HepG2 (cell line): ENCODE results near the gene ADAMTS12. TPM values are rescaled to one million over a fixed set of nuclear protein-coding genes. Genes with fewer than 3 reads are reported as not detected.
A peak's percentile ranks its signal among the peaks of the same experiment; 100 is the strongest.

Source experiments
- ATAC-seq: fragments of 200-7000 bp; cut with Tn5 transposase; 3 replicates; pipeline ENCODE4 v1.9.1; 2020; ENCODE audit warnings: mild to moderate bottlenecking, moderate library complexity
- BruUV-seq: library from RNA; stranded (reverse); fragments of 400-500 nt; replicated peaks from 2 replicates; lab custom pipeline; 2021; lab: Mats Ljungman, UMichigan
- CTCF ChIA-PET: fragments of 300-600 bp; formaldehyde crosslinking; extraction: SDS; loops from one replicate; lab custom pipeline; 2021; ENCODE audit warnings: low total read pairs, inconsistent platforms, low intra/inter-chr PET ratio; lab: Yijun Ruan, JAX
- POLR2A ChIA-PET: fragments of 350-600 bp; sonication (Branson Sonifier 250); formaldehyde crosslinking; loops from one replicate; lab custom pipeline; 2020; ENCODE audit warnings: antibody characterized with exemption, inconsistent platforms; lab: Yijun Ruan, JAX
- DNase-seq: peaks from one replicate; pipeline ENCODE4 v3.0.0-alpha.2; 2015; ENCODE audit warnings: low spot score
- FAIRE-seq: peaks from 3 replicates; lab custom pipeline; 2011; peaks lifted over from hg19 to GRCh38; lab: Jason Lieb, UNC
- H2AFZ ChIP-seq: one replicate; pipeline ENCODE4 v1.6.1; 2011; ENCODE audit warnings: low read length, inconsistent platforms
- H3K27ac ChIP-seq: fragments of 300-600 bp; 3 replicates; pipeline ENCODE4 v1.8.0; 2011; ENCODE audit warnings: mixed run types, mild to moderate bottlenecking, mixed read lengths, low read length, inconsistent platforms; ENCODE audit not compliant: insufficient read depth; ENCODE audit errors: extremely low read length
- H3K27me3 ChIP-seq, 2 experiments: fragments of 200-600 bp in 1 of 2; 2 replicates in 1 of 2; 3 replicates in 1 of 2; pipeline versions ENCODE4 v1.6.0 to v1.8.0; 2011; ENCODE audit warnings: low read length in 2 of 2, mild to moderate bottlenecking in 2 of 2, moderate library complexity in 2 of 2, inconsistent platforms in 1 of 2; ENCODE audit not compliant: insufficient read depth in 2 of 2, control insufficient read depth in 1 of 2
- H3K36me3 ChIP-seq, 2 experiments: fragments of 200-600 bp in 1 of 2; replicated peaks in 1 of 2; 2 replicates in 1 of 2; 3 replicates in 1 of 2; pipeline versions ENCODE4 v1.5.1 to v1.8.0; 2011; ENCODE audit warnings: low read length in 2 of 2, inconsistent platforms in 1 of 2; ENCODE audit not compliant: insufficient read depth in 2 of 2, control insufficient read depth in 1 of 2
- H3K4me1 ChIP-seq: 2 replicates; pipeline ENCODE4 v1.5.1; 2012; ENCODE audit warnings: low read length, inconsistent platforms; ENCODE audit not compliant: insufficient read depth
- H3K4me2 ChIP-seq: 2 replicates; pipeline ENCODE4 v1.6.0; 2011; ENCODE audit warnings: low read depth, low read length, inconsistent platforms
- H3K4me3 ChIP-seq, 3 experiments: fragments of 200-600 bp in 1 of 3; sonication (generic), shearing (Covaris generic) in 1 of 3; replicated peaks in 1 of 3; 2 replicates each; pipeline ENCODE4 v1.5.1; 2011 to 2016; ENCODE audit warnings: low read length in 3 of 3, inconsistent platforms in 2 of 3, low read depth in 2 of 3, mild to moderate bottlenecking in 2 of 3, control low read depth in 1 of 3, mixed read lengths in 1 of 3; ENCODE audit not compliant: insufficient read depth in 1 of 3
- H3K79me2 ChIP-seq: one replicate; pipeline ENCODE4 v1.6.1; 2011; ENCODE audit warnings: low read length, inconsistent platforms; ENCODE audit not compliant: insufficient read depth
- H3K9ac ChIP-seq: 2 replicates; pipeline ENCODE4 v1.6.0; 2011; ENCODE audit warnings: mild to moderate bottlenecking, low read depth, low read length, inconsistent platforms; ENCODE audit not compliant: insufficient read depth
- H3K9me3 ChIP-seq: 2 replicates; pipeline ENCODE4 v1.5.1; 2012; ENCODE audit warnings: mild to moderate bottlenecking, low read length
- H4K20me1 ChIP-seq: 2 replicates; pipeline ENCODE4 v1.6.0; 2011; ENCODE audit warnings: inconsistent platforms, mild to moderate bottlenecking, low read length, moderate library complexity; ENCODE audit not compliant: insufficient read depth
- ARHGAP35 ChIP-seq: sonication (generic); formaldehyde crosslinking; IDR thresholded peaks from 2 replicates; pipeline ENCODE4 v1.9.0; 2022; ENCODE audit warnings: mild to moderate bottlenecking, inconsistent platforms, moderate library complexity, missing genetic modification reagents, borderline replicate concordance
- GFI1 ChIP-seq: sonication (generic); formaldehyde crosslinking; IDR thresholded peaks from 2 replicates; pipeline ENCODE4 v1.5.0; 2020; ENCODE audit warnings: missing genetic modification reagents, mild to moderate bottlenecking, borderline replicate concordance
- HHEX ChIP-seq: IDR thresholded peaks from 2 replicates; pipeline ENCODE4 v1.6.1; 2016; ENCODE audit warnings: control low read depth
- MATR3 ChIP-seq: sonication (generic); formaldehyde crosslinking; IDR thresholded peaks from 2 replicates; pipeline ENCODE4 v1.4.0; 2020; ENCODE audit warnings: missing genetic modification reagents
- NBN ChIP-seq: fragments of 450-650 bp; conservative IDR thresholded peaks from 2 replicates; pipeline ENCODE4 v1.6.1; 2017
- NR1H2 ChIP-seq: sonication (generic); formaldehyde crosslinking; IDR thresholded peaks from 2 replicates; pipeline ENCODE4 v1.8.1; 2022; ENCODE audit warnings: low read depth, missing genetic modification reagents, borderline replicate concordance
- NR2F6 ChIP-seq, 2 experiments: IDR thresholded peaks; 2 replicates each; pipeline ENCODE4 v1.6.1; 2016; ENCODE audit warnings: antibody characterized with exemption in 1 of 2, mild to moderate bottlenecking in 1 of 2
- SKI ChIP-seq: fragments of 450-650 bp; IDR thresholded peaks from one replicate; pipeline ENCODE4 v1.6.1; 2018; ENCODE audit warnings: mild to moderate bottlenecking; ENCODE audit not compliant: partially characterized antibody
- SP140L ChIP-seq: sonication (generic); formaldehyde crosslinking; IDR thresholded peaks from 2 replicates; pipeline ENCODE4 v1.4.0; 2020; ENCODE audit warnings: missing genetic modification reagents, borderline replicate concordance
- TBL1XR1 ChIP-seq: fragments of 150-350 bp; IDR thresholded peaks from 2 replicates; pipeline ENCODE4 v1.6.1; 2014; ENCODE audit warnings: borderline replicate concordance, low read length; ENCODE audit not compliant: partially characterized antibody
- ZNF292 ChIP-seq: sonication (generic); formaldehyde crosslinking; IDR thresholded peaks from 2 replicates; pipeline ENCODE4 v1.8.1; 2022; ENCODE audit warnings: mild to moderate bottlenecking, low read depth, missing genetic modification reagents, borderline replicate concordance
- ZNF441 ChIP-seq: sonication (generic); formaldehyde crosslinking; IDR thresholded peaks from 2 replicates; pipeline ENCODE4 v1.7.0; 2021; ENCODE audit warnings: missing genetic modification reagents, borderline replicate concordance
- ZNF629 ChIP-seq: sonication (generic); formaldehyde crosslinking; conservative IDR thresholded peaks from 2 replicates; pipeline ENCODE4 v1.5.0; 2020; ENCODE audit warnings: missing genetic modification reagents
- ZNF841 ChIP-seq: sonication (generic); formaldehyde crosslinking; IDR thresholded peaks from 2 replicates; pipeline ENCODE4 v1.8.1; 2023; ENCODE audit warnings: missing genetic modification reagents, borderline replicate concordance
- ZSCAN12 ChIP-seq: sonication (generic); formaldehyde crosslinking; IDR thresholded peaks from 2 replicates; pipeline ENCODE4 v1.9.0; 2021; ENCODE audit warnings: mild to moderate bottlenecking, missing genetic modification reagents
- WGBS: methylation state at CpG from one replicate; pipeline ENCODE4 v1.1.6; 2017; ENCODE audit warnings: low lambda C conversion rate; 5-methylcytosine and 5-hydroxymethylcytosine counted together
- in situ Hi-C: cut with HindIII; loops from 2 replicates; pipeline ENCODE4 v1.10.0; 2017; ENCODE audit warnings: low pct_unique_long_range_greater_than_20kb; ENCODE audit not compliant: extremely low pct_ligation_motif_present
- intact Hi-C: fragments of 100-400 bp; cut with micrococcal nuclease; formaldehyde crosslinking; loops from one replicate; pipeline ENCODE4 v1.10.0; 2022; ENCODE audit not compliant: unreplicated experiment
- polyA plus RNA-seq, 8 experiments: library from polyadenylated mRNA; depleted of rRNA in 3 of 8; stranded (reverse) in 7 of 8; unstranded in 1 of 8; fragments of >200 nt; fragmentation: Illumina TruSeq in 4 of 8; extraction: Trizol in 4 of 8; gene quantifications; 2 replicates each; pipeline versions ENCODE4 v1.2.1 to v1.2.3, GENCODE V29; 2011 to 2016; ENCODE audit warnings: low read depth in 4 of 8, missing spikeins in 1 of 8, mixed read lengths in 1 of 8; ENCODE audit not compliant: insufficient read depth in 1 of 8
- total RNA-seq, 5 experiments: library from RNA; depleted of rRNA; stranded (reverse); fragments of >200 nt; fragmentation: Illumina TruSeq; extraction: Trizol; gene quantifications; 2 replicates each; pipeline ENCODE4 v1.2.3, GENCODE V29; 2016; ENCODE audit warnings: low read depth in 1 of 5

Gene ADAMTS12
- total and polyA plus RNA-seq, 2 of the 13 experiments (the other 11 are each of a cell fraction or from before 2014, with no cell fraction given): 0.03 TPM; not detected in 1

GRCh38 chr5:33734537-33734936 lies 157.3 kb downstream of the ADAMTS12 start:
- CTCF ChIA-PET: no interaction called here
- BruUV-seq: no TSS peak
- in situ Hi-C loops: no loop called here
- TF ChIP-seq NR2F6 (IDR thresholded peaks at IDR 0.05) (no peak), NR2F6 (CRISPR knock-in tag; IDR thresholded peaks at IDR 0.05) (no peak), NR1H2 (CRISPR knock-in tag) (no peak), ZNF292 (CRISPR knock-in tag) (no peak), SP140L (CRISPR knock-in tag) (no peak), MATR3 (no peak), ARHGAP35 (no peak), HHEX (CRISPR knock-in tag) (no peak), ZNF441 (CRISPR knock-in tag) (no peak), GFI1 (CRISPR knock-in tag) (no peak), ZSCAN12 (CRISPR knock-in tag) (no peak), NBN (no peak)
- Histone ChIP-seq H3K36me3 (no peaks in the 10 kb centered on the region), H3K27me3 (peaks cover 0 to 2% of the 10 kb centered on the region in 2 experiments; a peak in 1 of 5 replicates), H3K27ac (no peak overlapping the region), H3K4me1 (no peaks in the 10 kb centered on the region; the same call in 1 of the 2 replicates), H3K79me2 (no peaks in the 10 kb centered on the region), H2AFZ (no peak overlapping the region), H4K20me1 (no peaks in the 10 kb centered on the region), H3K4me3 (no peak overlapping the region), H3K9me3 (no peaks in the 10 kb centered on the region), H3K4me2 (no peak overlapping the region), H3K9ac (no peak overlapping the region)
- no peak for FAIRE-seq
- 0% methylated on average over 3 of the region's 3 CpGs for WGBS
- intact Hi-C loops: no loop called here
- no peak for ATAC-seq
- POLR2A ChIA-PET: no interaction called here
- DNase-seq: no peak

- no peak for DNase-seq
- no peaks in the 10 kb centered on the region for H3K9me3 ChIP-seq
- H3K4me2 ChIP-seq: no peak overlapping the region
- H3K4me3 ChIP-seq: no peak overlapping the region
- BruUV-seq: no TSS peak
- TF ChIP-seq ZNF841 (CRISPR knock-in tag) (no peak), SKI (no peak), TBL1XR1 (no peak), ZNF629 (CRISPR knock-in tag) (peak; percentile 66)
- TF ChIP-seq, all 625 proteins: peak for 1
- no peaks in the 10 kb centered on the region for H4K20me1 ChIP-seq
- H3K4me1 ChIP-seq: no peaks in the 10 kb centered on the region
- no peaks in the 10 kb centered on the region for H3K79me2 ChIP-seq
- ATAC-seq (no peak), FAIRE-seq (no peak)
- H3K27me3 ChIP-seq: no peaks in the 10 kb centered on the region
- ChIA-PET CTCF (no interaction called here), POLR2A (no interaction called here)
- H3K9ac ChIP-seq: no peak overlapping the region
- intact Hi-C loops: no loop called here
- H2AFZ ChIP-seq: no peak overlapping the region
- 24% methylated on average over 3 of the region's 3 CpGs for WGBS
- in situ Hi-C loops: no loop called here
- no peaks in the 10 kb centered on the region for H3K36me3 ChIP-seq
- no peak overlapping the region for H3K27ac ChIP-seq
These were observed 158.6 kb downstream of the ADAMTS12 start for GRCh38 chr5:33733225-33733624.
